HCT116 (cell line): ENCODE results near the gene ARHGEF11. TPM values are rescaled to one million over a fixed set of nuclear protein-coding genes. Genes with fewer than 3 reads are reported as not detected.

Experiments
- ATAC-seq: fragments of 200-7000 bp; cut with Tn5 transposase; 2 replicates; pipeline ENCODE4 v1.9.1; 2020; ENCODE audit warnings: mild to moderate bottlenecking, moderate library complexity
- BruUV-seq: library from RNA; stranded (reverse); fragments of 400-500 nt; replicated peaks from 2 replicates; lab custom pipeline; 2021; lab: Mats Ljungman, UMichigan
- CTCF ChIA-PET: fragments of 300-600 bp; sonication (Branson Sonifier 250); formaldehyde crosslinking; loops from one replicate; lab custom pipeline; 2021; ENCODE audit warnings: antibody characterized with exemption; lab: Charles Lee
- POLR2A ChIA-PET: fragments of 300-600, 350-600 bp; sonication (Branson Sonifier 250); formaldehyde crosslinking; loops from one replicate; lab custom pipeline; 2021; ENCODE audit warnings: antibody characterized with exemption; lab: Charles Lee
- RAD21 ChIA-PET, 2 experiments: fragments of 300-600 bp; sonication (Branson Sonifier 250); formaldehyde crosslinking; loops; one replicate each; lab custom pipeline; 2023; ENCODE audit warnings: low total read pairs in 2 of 2; ENCODE audit not compliant: uncharacterized antibody in 2 of 2, unreplicated experiment in 2 of 2, low non-redundant PET in 1 of 2; lab: Charles Lee
- DNase-seq: peaks from one replicate; pipeline ENCODE4 v3.0.0-alpha.2; 2010; ENCODE audit warnings: low read depth, low spot score
- H2AFZ ChIP-seq: fragments of 200-600 bp; shearing (Covaris generic), sonication (generic); 2 replicates; pipeline ENCODE4 v1.6.1; 2017; ENCODE audit warnings: low read depth, mixed run types, mixed read lengths, antibody characterized with exemption, low read length; ENCODE audit not compliant: poor library complexity, severe bottlenecking
- H3K27ac ChIP-seq: 2 replicates; pipeline ENCODE4 v1.5.1; 2012; ENCODE audit warnings: low read depth, low read length
- H3K27me3 ChIP-seq: fragments of 200-600 bp; sonication (generic); 2 replicates; pipeline ENCODE4 v1.6.1; 2016; ENCODE audit warnings: mixed run types, low read length, mixed read lengths; ENCODE audit not compliant: insufficient read depth
- H3K36me3 ChIP-seq, 2 experiments: fragments of 200-500 bp in 1 of 2; fragments of 200-600 bp in 1 of 2; sonication (Bioruptor generic) in 1 of 2; sonication (generic) in 1 of 2; 2 replicates each; pipeline versions ENCODE4 v1.5.1 to v1.6.1; 2014 to 2016; ENCODE audit warnings: low read length in 2 of 2, inconsistent platforms in 1 of 2, mixed read lengths in 1 of 2, mixed run types in 1 of 2; ENCODE audit not compliant: insufficient read depth in 2 of 2, control insufficient read depth in 1 of 2
- H3K4me1 ChIP-seq, 2 experiments: fragments of 200-600 bp in 1 of 2; sonication (generic) in 1 of 2; 2 replicates each; pipeline versions ENCODE4 v1.5.1 to v1.6.1; 2012 to 2017; ENCODE audit warnings: low read length in 2 of 2, inconsistent platforms in 1 of 2, mild to moderate bottlenecking in 1 of 2, mixed read lengths in 1 of 2, mixed run types in 1 of 2, moderate library complexity in 1 of 2; ENCODE audit not compliant: insufficient read depth in 2 of 2, control insufficient read depth in 1 of 2
- H3K4me2 ChIP-seq: fragments of 200-600 bp; sonication (generic); 2 replicates; pipeline ENCODE4 v1.6.1; 2017; ENCODE audit warnings: mixed run types, low read length, mixed read lengths
- H3K4me3 ChIP-seq, 2 experiments: fragments of 200-600 bp in 1 of 2; sonication (generic) in 1 of 2; replicated peaks in 1 of 2; 2 replicates each; pipeline ENCODE4 v1.5.1; 2011 to 2016; ENCODE audit warnings: low read length in 2 of 2, control low read depth in 1 of 2, low read depth in 1 of 2, mild to moderate bottlenecking in 1 of 2, mixed read lengths in 1 of 2, mixed run types in 1 of 2
- H3K79me2 ChIP-seq: fragments of 200-600 bp; sonication (generic); 2 replicates; pipeline ENCODE4 v1.6.1; 2017; ENCODE audit warnings: mild to moderate bottlenecking, mixed run types, low read length, moderate library complexity, mixed read lengths; ENCODE audit not compliant: insufficient read depth
- H3K9ac ChIP-seq: fragments of 200-600 bp; sonication (generic); 2 replicates; pipeline ENCODE4 v1.6.1; 2016; ENCODE audit warnings: low read length, mixed read lengths
- H3K9me2 ChIP-seq: fragments of 200-600 bp; sonication (generic), shearing (Covaris generic); 2 replicates; pipeline ENCODE4 v1.6.1; 2017; ENCODE audit warnings: mixed run types, mild to moderate bottlenecking, moderate library complexity; ENCODE audit not compliant: insufficient read depth
- H3K9me3 ChIP-seq, 2 experiments: fragments of 200-500 bp in 1 of 2; fragments of 200-600 bp in 1 of 2; sonication (Bioruptor generic) in 1 of 2; sonication (generic) in 1 of 2; 2 replicates each; pipeline ENCODE4 v1.6.1; 2014 to 2017; ENCODE audit warnings: low read length in 2 of 2, mixed read lengths in 2 of 2, inconsistent platforms in 1 of 2, low read depth in 1 of 2, mild to moderate bottlenecking in 1 of 2, mixed run types in 1 of 2, moderate library complexity in 1 of 2; ENCODE audit not compliant: control insufficient read depth in 1 of 2, insufficient read depth in 1 of 2
- H4K20me1 ChIP-seq: fragments of 200-600 bp; sonication (generic), shearing (Covaris generic); 2 replicates; pipeline ENCODE4 v1.6.1; 2017; ENCODE audit warnings: mixed run types, mild to moderate bottlenecking, moderate library complexity; ENCODE audit not compliant: insufficient read depth
- CBX3 ChIP-seq: IDR thresholded peaks from 2 replicates; pipeline ENCODE4 v1.6.1; 2012; ENCODE audit warnings: low read depth
- CEBPB ChIP-seq: IDR thresholded peaks from 2 replicates; pipeline ENCODE4 v1.6.1; 2012; ENCODE audit warnings: low read depth
- ELF1 ChIP-seq: IDR thresholded peaks from 2 replicates; pipeline ENCODE4 v1.6.1; 2012; ENCODE audit warnings: low read depth, borderline replicate concordance
- EZH2 ChIP-seq: fragments of 200-600 bp; sonication (generic); IDR thresholded peaks from 2 replicates; pipeline ENCODE4 v1.6.1; 2017; ENCODE audit warnings: antibody characterized with exemption, mixed run types
- EZH2phosphoT487 ChIP-seq: fragments of 200-600 bp; IDR thresholded peaks from 2 replicates; pipeline ENCODE4 v1.6.1; 2018; ENCODE audit warnings: antibody characterized with exemption, borderline replicate concordance
- FOSL1 ChIP-seq: IDR thresholded peaks from 2 replicates; pipeline ENCODE4 v1.6.1; 2012; ENCODE audit warnings: low read depth
- JUND ChIP-seq: IDR thresholded peaks from 2 replicates; pipeline ENCODE4 v1.6.1; 2012
- POLR2A ChIP-seq: IDR thresholded peaks from 2 replicates; pipeline ENCODE4 v1.7.0; 2011; ENCODE audit warnings: borderline replicate concordance; ENCODE audit not compliant: insufficient read depth, insufficient read length; ENCODE audit errors: extremely low read depth
- POLR2AphosphoS5 ChIP-seq: IDR thresholded peaks from 2 replicates; pipeline ENCODE4 v1.6.1; 2011; ENCODE audit warnings: mild to moderate bottlenecking, low read depth, low read length, moderate library complexity
- SIN3A ChIP-seq: IDR thresholded peaks from 2 replicates; pipeline ENCODE4 v1.6.1; 2012; ENCODE audit warnings: low read depth
- SP1 ChIP-seq: IDR thresholded peaks from 2 replicates; pipeline ENCODE4 v1.6.1; 2012; ENCODE audit warnings: low read depth
- SRF ChIP-seq: IDR thresholded peaks from 2 replicates; pipeline ENCODE4 v1.6.1; 2012; ENCODE audit warnings: low read depth
- YY1 ChIP-seq: IDR thresholded peaks from 2 replicates; pipeline ENCODE4 v1.6.1; 2011; ENCODE audit warnings: low read length, low read depth, moderate library complexity, mild to moderate bottlenecking; ENCODE audit not compliant: insufficient replicate concordance; ENCODE audit errors: extremely low read depth
- ZFX ChIP-seq: fragments of 450-650 bp; IDR thresholded peaks from 2 replicates; pipeline ENCODE4 v1.6.1; 2017
- intact Hi-C: fragments of 100-400 bp; cut with micrococcal nuclease; formaldehyde crosslinking; loops from 2 replicates; pipeline ENCODE4 v1.10.0; 2022
- total RNA-seq: library from RNA; stranded (reverse); gene quantifications from one replicate; pipeline ENCODE4 v1.2.1, GENCODE V29; 2021; ENCODE audit not compliant: unreplicated experiment
- TF ChIP-seq, protein P1 (sequence below): IDR thresholded peaks from 2 replicates; pipeline ENCODE4 v1.6.1; 2012
- TF ChIP-seq, protein P2 (sequence below): IDR thresholded peaks from 2 replicates; pipeline ENCODE4 v1.6.1; 2011; ENCODE audit warnings: mild to moderate bottlenecking, low read length, moderate library complexity; ENCODE audit not compliant: insufficient replicate concordance; ENCODE audit errors: extremely low read depth

The ARHGEF11 gene
- total RNA-seq, 1 experiment from 2014 or later: 28.9 TPM

DNA sequence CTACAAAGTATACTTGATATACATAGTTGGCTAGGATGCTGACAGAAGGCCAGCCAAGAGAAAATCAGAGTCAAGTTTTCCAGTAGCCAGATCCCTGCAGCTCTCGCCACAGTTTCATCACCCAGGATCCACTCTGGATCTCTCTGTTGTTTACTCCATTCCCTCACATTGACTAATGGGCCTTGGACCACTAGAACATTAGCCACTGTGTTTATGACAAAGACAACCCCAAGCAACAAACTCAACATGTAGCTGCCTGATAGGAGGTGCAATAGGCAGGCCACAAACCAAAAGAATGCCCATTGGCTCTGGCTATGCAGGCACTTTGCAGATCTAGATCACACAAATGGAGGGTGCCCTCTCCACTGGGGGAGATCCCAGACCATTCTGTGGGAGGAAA, 44.2 kb downstream of the ARHGEF11 start:
- Histone ChIP-seq H3K27ac (no peak overlapping the region), H2AFZ (no peak overlapping the region), H3K4me2 (no peak overlapping the region), H4K20me1 (no peaks in the 10 kb centered on the region), H3K9ac (no peak overlapping the region), H3K79me2 (peaks cover 25% of the 10 kb centered on the region), H3K36me3 (no peaks in the 10 kb centered on the region), H3K9me2 (no peaks in the 10 kb centered on the region), H3K4me3 (no peak overlapping the region), H3K27me3 (no peaks in the 10 kb centered on the region), H3K4me1 (peaks cover 0 to 6% of the 10 kb centered on the region in 2 experiments; a peak in 1 of 4 replicates), H3K9me3 (no peaks in the 10 kb centered on the region)
- ATAC-seq: no peak
- BruUV-seq: no TSS peak
- CTCF ChIA-PET: no interaction called here
- RAD21 ChIA-PET: no interaction called here
- intact Hi-C loops: no loop called here
- POLR2A ChIA-PET: no interaction called here
- TF ChIP-seq SRF (no peak), ZFX (no peak), JUND (no peak), SP1 (no peak), YY1 (no peak), POLR2A (no peak), SIN3A (no peak), FOSL1 (no peak), EZH2 (no peak), CEBPB (no peak), POLR2AphosphoS5 (no peak), EZH2phosphoT487 (no peak), CBX3 (no peak)
- TF ChIP-seq, protein P1, sequence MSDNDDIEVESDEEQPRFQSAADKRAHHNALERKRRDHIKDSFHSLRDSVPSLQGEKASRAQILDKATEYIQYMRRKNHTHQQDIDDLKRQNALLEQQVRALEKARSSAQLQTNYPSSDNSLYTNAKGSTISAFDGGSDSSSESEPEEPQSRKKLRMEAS: no peak
- no peak for DNase-seq

DNA sequence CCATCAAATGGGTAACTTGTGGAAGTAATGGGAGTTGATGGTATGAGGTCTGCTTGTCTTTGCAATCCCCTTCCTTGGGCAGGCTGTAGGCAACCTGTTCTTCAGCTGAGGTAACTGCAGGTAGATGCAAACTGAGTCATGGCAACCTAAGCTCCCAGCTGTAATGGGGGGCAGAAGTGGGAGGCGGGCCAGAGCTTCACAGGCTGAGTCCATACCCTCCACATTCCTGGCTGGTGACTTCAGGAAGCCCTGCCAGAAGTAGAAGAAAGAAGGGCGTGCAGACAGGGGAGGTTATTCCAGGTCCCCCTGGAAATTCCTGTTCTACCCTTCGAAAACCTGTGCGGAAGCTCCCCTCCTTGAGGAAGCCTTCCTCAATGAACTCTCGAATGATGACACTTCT, 44.9 kb downstream of the ARHGEF11 start:
- POLR2A ChIA-PET: no interaction called here
- peaks cover 25% of the 10 kb centered on the region for H3K79me2 ChIP-seq
- H4K20me1 ChIP-seq: no peaks in the 10 kb centered on the region
- BruUV-seq: no TSS peak
- CTCF ChIA-PET: no interaction called here
- no peak for TF ChIP-seq CEBPB
- TF ChIP-seq, protein P2, sequence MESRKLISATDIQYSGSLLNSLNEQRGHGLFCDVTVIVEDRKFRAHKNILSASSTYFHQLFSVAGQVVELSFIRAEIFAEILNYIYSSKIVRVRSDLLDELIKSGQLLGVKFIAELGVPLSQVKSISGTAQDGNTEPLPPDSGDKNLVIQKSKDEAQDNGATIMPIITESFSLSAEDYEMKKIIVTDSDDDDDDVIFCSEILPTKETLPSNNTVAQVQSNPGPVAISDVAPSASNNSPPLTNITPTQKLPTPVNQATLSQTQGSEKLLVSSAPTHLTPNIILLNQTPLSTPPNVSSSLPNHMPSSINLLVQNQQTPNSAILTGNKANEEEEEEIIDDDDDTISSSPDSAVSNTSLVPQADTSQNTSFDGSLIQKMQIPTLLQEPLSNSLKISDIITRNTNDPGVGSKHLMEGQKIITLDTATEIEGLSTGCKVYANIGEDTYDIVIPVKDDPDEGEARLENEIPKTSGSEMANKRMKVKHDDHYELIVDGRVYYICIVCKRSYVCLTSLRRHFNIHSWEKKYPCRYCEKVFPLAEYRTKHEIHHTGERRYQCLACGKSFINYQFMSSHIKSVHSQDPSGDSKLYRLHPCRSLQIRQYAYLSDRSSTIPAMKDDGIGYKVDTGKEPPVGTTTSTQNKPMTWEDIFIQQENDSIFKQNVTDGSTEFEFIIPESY: no peak
- TF ChIP-seq ELF1: no peak
- H3K9ac ChIP-seq: no peak overlapping the region
- H3K4me2 ChIP-seq: no peak overlapping the region
- H3K36me3 ChIP-seq: no peaks in the 10 kb centered on the region
- no peak overlapping the region for H3K4me3 ChIP-seq
- RAD21 ChIA-PET: no interaction called here
- no peak overlapping the region for H3K27ac ChIP-seq
- H3K4me1 ChIP-seq: peaks cover 0 to 6% of the 10 kb centered on the region in 2 experiments; a peak in 1 of 4 replicates
- DNase-seq (no peak), ATAC-seq (0 out of 2 replicates have a peak, but pooled peaks have one; percentile 36)
- H3K9me2 ChIP-seq: no peaks in the 10 kb centered on the region
- H3K9me3 ChIP-seq: no peaks in the 10 kb centered on the region
- intact Hi-C loops: no loop called here
- no peaks in the 10 kb centered on the region for H3K27me3 ChIP-seq
- H2AFZ ChIP-seq: no peak overlapping the region
